ENCODE measurements around the gene GATA6.

The GATA6 gene

GRCh38 chr18:22136395-22136794, 33.0 kb upstream of the GATA6 start:
- no peak for TF ChIP-seq CTCF (IDR thresholded peaks at IDR 0.05; ENCODE audit: borderline replicate concordance, control extremely low read depth, extremely low read depth, insufficient read depth, missing control alignments)
- DNase-seq (ENCODE audit: low spot score) = no peak
- in situ Hi-C loops (cut with MboI; ENCODE audit: low sequenced_read_pairs, unreplicated experiment) = no loop called here

- TF ChIP-seq CTCF (IDR thresholded peaks at IDR 0.05; ENCODE audit: borderline replicate concordance, control extremely low read depth, extremely low read depth, insufficient read depth, missing control alignments) = no peak
- DNase-seq (ENCODE audit: low spot score) = no peak
- in situ Hi-C loops (cut with MboI; ENCODE audit: low sequenced_read_pairs, unreplicated experiment) = loop anchor here (10.0 kb wide), 1 partner anchor 64 kb away; no protein-coding TSS in a partner anchor
Measured at GRCh38 chr18:22141211-22141610, 28.2 kb upstream of the GATA6 start.

GRCh38 chr18:22143347-22144340, 25.7 kb upstream of the GATA6 start:
- DNase-seq (ENCODE audit: low spot score) = no peak
- TF ChIP-seq CTCF (IDR thresholded peaks at IDR 0.05; ENCODE audit: borderline replicate concordance, control extremely low read depth, extremely low read depth, insufficient read depth, missing control alignments) = no peak
- in situ Hi-C loops (cut with MboI; ENCODE audit: low sequenced_read_pairs, unreplicated experiment) = loop anchor here (10.0 kb wide), 1 partner anchor 61 kb away; no protein-coding TSS in a partner anchor

GRCh38 chr18:22145160-22145559, 24.2 kb upstream of the GATA6 start:
- no peak for TF ChIP-seq CTCF (IDR thresholded peaks at IDR 0.05; ENCODE audit: borderline replicate concordance, control extremely low read depth, extremely low read depth, insufficient read depth, missing control alignments)
- in situ Hi-C loops (cut with MboI; ENCODE audit: low sequenced_read_pairs, unreplicated experiment) = loop anchor here (10.0 kb wide), 1 partner anchor 60 kb away; no protein-coding TSS in a partner anchor
- DNase-seq (ENCODE audit: low spot score) = no peak

- no peak for TF ChIP-seq CTCF (IDR thresholded peaks at IDR 0.05; ENCODE audit: borderline replicate concordance, control extremely low read depth, extremely low read depth, insufficient read depth, missing control alignments)
- DNase-seq (ENCODE audit: low spot score) = no peak
- in situ Hi-C loops (cut with MboI; ENCODE audit: low sequenced_read_pairs, unreplicated experiment) = loop anchor here (10.0 kb wide), 1 partner anchor 55 kb away; no protein-coding TSS in a partner anchor
Measured at GRCh38 chr18:22149710-22150109, 19.7 kb upstream of the GATA6 start.

- no peak for TF ChIP-seq CTCF (IDR thresholded peaks at IDR 0.05; ENCODE audit: borderline replicate concordance, control extremely low read depth, extremely low read depth, insufficient read depth, missing control alignments)
- in situ Hi-C loops (cut with MboI; ENCODE audit: low sequenced_read_pairs, unreplicated experiment) = no loop called here
- no peak for DNase-seq (ENCODE audit: low spot score)
Measured at GRCh38 chr18:22152093-22152492, 17.3 kb upstream of the GATA6 start.

Data from GM13976 (cell line).